Activated CD8-positive, alpha-beta memory T cell treated with anti-CD3 and anti-CD28 coated beads, Interleukin-2, amount 50 U/mL, for 1 hour (primary cell): ENCODE data around the gene PTPRM.

Experiments
- DNase-seq: peaks from one replicate; pipeline ENCODE4 v3.0.0-alpha.2; 2020; ENCODE audit errors: extremely low read depth

The PTPRM gene

DNA sequence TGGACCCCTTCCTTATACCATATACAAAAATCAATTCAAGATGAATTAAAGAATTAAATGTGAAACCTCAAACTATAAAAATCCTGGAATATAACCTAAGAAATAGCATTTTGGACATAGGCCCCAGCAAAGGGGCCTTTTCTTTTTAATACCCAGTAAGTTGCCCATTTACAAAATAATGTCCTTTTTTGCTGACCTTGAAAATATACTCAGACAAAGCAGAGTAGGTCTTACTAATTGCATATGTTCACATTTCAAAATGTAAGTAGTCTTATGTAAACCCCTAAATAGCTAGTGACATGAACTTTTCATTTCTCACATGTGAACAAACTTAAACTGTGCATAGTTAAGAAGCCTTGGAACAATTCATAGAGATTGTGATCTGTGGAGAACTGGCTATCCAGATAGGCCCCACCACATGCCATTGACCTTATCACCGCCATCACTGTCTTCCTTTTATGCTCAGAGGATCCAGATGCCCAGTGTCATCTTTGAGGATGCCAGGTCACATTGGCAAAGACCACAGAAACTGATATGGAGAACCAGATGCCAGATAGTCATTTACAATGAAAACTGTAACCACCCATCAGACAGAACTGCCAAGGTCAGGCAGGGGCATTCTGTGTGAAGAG lies 759.8 kb downstream of the PTPRM start:
- DNase-seq: no peak

DNA sequence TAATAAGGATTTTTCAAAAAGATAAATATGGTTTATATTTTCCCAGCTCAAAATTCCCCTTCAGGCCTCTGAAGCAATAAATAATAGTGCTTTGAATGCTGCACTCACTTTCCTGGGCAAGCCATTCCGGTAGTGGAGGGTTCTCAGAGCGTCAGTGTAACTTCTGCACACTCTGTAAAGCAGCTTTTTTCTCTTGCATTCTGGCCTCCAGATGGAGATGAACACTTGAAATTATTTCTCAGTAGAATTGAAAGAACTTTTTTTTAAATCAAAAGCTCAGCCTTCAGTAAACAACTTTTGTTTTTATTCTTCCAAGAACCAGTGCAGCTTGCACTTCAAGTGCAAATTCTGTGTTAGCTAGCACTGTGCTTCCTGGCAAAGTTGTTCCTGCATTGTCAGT lies 761.0 kb downstream of the PTPRM start:
- no peak for DNase-seq

DNA sequence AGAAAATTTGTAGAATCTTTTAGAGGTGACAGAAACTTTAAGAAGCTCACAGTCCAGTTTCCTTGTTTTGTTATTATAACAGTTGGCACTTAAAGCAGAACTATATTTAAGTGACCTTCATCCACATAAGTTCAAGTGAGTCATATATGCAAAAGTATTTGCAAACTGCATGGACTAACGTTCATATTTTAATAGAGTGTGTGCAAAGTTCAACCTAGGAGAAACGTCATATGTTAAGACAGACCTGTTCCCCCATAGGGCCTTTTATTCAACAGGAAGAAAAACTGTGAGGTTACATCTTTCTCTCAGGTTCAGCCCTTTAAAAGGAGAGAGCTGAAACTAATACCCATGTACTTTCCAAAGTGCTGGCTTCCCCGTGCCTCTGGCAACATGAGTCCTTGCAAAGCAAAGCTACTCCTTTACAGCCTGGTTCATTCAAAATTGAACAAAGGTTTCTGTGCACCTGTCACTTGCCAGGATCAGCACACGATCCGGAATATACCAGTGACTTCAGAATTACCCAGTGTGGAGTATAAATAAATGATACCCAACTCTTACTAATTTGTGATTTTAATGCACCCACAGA lies 762.2 kb downstream of the PTPRM start:
- no peak for DNase-seq

DNA sequence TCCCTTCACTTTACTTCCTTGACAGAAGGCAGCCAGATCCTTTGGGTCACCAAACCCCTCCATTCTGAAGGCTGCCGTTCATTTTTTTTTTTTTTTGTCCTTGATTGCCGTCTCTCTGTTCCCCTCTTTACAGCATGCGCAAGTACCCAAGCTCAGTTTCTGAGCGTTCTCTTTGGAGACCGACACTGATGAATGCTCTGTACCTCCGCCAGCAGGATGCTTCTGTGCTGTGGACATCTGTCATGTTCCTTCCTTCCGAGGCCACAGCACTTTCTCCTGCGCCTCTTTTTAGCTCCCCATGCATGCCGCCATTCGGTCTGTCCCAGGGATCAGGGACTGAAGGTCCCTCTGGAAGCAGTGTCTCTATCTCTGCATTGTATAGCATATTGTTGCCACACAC lies 763.5 kb downstream of the PTPRM start:
- no peak for DNase-seq

DNA sequence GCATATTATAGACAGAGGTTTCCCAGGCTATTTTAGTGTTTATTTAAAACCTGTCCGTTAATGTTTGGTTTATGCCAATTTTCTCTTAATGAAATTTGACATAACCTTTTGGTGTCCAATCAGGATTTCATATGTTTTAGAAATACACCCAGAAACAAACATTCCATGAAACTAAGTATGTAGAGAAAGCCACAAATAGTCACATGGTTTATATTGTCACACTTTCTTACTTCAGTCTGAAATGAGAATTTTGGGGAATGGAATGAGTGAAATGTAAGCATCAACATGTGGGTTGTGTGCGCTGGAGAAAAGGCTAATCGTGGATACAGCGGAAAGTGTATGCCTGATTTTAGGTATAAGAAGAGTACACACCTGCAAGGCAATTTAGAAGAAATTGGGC lies 765.2 kb downstream of the PTPRM start:
- DNase-seq: no peak

DNA sequence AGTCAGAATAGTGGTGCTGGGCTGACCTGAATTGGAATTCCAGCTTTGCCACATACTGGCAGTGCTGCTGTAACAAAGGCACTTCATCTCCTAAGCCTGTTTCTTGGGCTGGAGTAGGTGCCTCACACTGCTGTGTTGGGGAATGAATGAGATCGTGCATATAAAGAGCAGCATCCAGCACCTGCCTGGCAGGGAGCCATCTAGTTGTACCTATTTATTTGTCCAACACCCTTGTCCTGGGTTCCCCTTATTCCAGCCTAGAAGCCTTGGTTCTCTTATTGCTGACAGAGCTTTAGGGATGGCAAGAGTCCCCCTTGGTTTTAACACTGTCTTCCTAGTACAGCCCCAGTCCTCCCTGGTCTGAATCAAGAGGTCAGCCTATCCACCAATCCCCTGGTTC lies 766.8 kb downstream of the PTPRM start:
- no peak for DNase-seq

DNA sequence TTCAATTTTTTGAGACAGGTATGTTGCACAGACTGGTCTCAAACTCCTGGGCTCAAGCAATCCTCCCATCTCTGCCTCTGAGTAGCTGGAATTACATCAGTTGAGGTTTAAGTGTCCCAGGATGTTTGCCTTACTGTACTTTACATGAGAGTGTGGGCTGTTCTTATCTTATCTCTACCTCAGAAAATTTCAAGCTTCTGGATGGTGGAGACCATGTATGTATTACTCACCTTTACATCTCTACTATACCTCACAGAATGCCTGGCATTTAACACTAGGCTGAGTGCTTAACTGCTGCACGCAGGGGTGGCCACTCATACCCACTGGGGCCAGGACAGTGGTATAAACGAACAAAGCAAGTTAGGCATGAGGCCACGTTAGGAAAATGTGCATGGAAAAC lies 770.1 kb downstream of the PTPRM start:
- no peak for DNase-seq

DNA sequence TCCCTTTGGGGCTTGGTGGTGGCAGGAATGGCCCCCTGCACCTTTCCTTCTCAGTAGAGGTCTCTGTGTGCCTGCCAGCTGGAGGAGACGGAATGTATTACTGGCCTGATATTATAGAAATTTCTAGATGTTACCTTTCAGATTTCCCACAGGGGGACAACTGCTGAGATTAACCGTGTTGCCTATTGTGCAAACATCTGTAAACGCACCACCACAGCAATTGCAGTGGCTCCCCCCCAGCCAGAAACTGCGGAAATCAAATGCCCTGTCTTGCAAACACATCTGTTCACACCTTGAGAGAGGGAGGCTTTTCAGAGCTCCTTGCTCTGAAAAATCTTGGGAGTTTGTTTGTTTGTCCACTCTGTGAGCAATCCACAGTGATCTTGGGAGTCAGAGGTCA lies 772.1 kb downstream of the PTPRM start:
- DNase-seq: no peak

DNA sequence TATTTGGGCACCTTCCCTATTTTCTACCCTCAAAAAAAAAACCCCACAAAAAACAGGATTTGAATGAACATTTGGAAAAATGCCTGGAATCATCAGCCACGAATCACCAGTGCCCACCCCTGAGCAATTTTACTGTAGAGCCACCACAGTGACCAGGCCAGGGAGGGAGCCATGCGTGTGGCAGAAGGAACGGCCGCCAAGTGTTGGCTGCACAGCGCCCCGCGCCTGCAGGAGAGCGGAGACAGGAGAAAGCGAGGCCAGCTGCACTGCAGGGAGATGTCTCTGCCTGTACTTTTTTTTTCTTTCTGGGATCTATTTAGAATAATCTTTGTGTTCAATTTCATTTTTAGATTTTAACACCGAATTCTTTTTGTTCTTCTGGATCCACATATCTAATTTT lies 772.8 kb downstream of the PTPRM start:
- DNase-seq: no peak

DNA sequence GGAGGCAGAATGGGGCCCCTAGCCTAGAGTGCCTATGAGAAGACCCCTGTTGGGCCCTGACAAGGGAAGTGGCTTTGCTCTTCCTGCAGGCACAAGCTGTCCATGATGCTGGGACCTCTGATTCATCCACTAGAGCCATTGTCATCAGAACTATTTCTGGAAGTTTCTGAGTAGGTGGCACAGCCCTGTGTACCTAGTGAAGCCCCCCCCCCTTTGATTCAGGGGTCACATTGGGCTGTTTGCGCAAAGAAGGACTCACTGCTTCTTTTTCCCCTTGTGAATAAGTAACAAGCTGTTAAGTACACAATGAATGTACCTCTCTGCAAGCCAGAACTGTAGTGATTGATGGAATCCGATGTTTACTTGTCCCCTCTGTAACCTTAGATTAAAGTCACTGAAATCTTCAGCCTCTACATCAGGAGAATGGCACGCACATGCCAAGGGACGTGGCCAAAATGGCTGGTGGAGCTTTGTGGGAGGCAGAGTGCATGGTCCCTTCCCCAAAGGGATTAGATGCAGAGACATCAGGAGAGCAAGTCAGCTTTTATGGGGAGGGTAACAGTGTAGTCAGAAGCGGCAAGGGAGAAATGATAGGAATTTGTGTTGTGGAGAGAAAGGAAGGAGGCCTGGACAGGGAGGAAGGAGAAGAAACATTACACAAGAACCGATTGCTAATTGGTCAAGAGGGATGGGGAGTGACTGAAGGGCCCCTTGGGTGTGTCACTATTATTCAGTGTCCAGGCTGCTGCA lies 774.5 kb downstream of the PTPRM start:
- no peak for DNase-seq

DNA sequence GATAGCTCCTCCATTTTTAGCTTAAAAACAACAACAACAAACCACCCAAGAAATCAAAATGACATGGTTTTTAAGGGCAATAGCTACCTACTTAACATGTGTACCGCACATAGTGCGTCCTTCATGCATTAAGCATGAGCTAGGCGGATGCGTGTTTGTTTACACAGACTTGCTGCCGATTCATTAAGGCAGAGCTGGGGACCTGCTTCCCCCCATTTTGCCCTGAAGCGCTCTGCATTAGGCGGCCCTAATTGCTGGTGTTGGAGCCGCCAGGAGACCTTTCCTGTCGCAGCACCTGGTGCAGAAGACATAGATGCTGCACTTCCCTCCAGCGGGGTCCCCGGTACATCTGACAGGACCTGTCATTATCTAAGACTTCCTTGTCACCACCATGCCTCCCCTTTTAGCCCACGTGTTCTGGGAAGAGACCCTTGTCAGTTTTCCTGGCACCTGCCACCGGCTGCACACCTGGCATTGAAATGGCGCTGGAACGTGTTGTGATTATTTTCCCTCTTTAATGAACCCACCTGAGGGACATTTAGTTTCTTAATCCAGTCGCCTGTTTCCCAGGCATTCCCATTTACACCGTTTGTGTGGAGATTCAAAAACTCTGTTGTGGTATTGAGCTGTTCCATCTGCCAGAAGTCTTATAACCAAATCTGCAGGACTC lies 781.1 kb downstream of the PTPRM start:
- no peak for DNase-seq

DNA sequence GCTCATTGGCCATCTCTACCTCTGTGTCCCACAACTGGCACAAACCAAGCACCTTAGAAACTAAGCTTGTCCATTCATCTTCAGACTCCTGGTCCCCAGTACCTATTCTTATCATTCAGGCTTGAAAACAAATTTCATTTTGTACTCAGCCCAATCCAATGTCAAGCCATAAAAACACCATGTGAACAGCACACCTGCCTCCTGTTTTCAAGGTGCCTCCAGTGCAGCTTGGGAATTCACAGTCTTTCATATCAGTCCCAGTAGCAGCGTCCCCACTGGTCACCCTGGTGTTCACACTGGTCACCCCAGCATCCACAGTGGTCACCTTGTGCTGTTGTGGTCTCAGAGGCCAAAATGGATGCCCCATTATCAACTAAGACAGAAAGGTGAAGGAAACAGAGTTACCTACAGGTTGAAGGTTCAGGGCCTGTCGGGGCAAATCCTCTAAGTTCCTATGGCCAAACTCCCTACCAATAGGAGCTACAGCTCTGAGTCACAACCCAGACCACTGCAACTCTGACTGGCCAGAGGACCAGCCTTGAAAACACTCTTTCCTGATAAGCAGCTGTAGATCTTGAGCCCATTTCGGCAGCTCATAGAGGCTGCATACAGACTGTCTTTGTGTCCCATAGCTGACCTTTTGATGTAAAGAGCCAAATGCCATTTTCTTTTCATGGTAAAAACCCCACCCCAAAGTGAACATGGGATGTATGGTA lies 782.6 kb downstream of the PTPRM start:
- DNase-seq: no peak

DNA sequence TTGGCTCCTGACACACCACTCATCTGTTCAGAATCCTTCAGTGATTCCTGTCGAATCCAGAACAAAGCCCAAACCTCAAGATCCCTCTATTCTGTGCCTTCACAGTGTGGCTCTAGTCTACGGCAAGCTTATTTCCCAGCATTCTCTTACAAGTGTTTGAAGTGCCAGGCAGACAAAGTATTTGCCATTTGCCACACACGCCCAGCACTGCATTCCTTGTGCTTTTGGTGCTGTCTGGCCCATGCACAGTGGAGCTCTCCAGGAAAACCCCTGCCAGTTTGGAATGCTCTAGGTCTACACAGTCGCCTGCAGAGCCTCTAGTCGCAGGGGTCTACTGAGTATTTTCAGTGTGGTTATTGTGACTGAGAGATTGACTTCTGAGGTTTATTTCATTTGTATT lies 783.5 kb downstream of the PTPRM start:
- no peak for DNase-seq

DNA sequence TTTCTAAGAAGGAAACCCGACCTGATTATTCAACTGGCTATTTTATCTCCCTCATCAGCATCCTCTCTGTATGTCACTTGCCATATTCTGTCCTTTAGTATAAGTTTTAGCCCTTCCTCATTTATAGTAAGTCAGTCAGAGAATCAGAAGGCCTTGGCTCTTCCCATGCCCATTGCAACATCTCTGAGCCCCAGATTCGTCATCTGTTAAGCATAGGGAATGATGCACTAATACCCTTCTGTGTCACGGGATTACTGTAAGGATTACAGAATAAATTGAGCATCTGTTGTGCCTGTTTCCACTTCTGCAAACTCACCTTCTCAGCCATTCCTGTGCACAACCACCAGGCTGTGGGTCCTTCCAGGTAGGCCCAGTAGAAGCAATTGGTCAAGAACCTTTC lies 784.0 kb downstream of the PTPRM start:
- DNase-seq: no peak

DNA sequence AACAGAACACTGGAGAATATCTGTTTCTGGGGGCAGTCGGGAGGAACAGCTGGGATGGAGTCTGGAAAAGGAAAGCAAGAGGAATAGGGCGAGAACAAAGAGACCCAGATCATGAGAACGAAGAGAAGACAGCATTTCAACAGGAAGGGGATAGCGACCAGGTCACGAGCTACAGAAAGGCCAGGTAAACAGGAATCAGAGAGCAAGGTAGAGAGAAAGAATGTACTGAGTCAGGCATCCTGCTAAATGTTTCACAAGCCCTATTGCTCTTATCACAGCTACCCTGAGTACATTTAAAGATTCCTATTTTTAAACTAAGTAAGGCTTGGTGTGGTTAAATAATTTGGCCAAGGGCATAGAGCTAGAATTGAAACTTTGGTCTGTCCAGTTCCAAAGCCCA lies 787.2 kb downstream of the PTPRM start:
- DNase-seq: no peak

DNA sequence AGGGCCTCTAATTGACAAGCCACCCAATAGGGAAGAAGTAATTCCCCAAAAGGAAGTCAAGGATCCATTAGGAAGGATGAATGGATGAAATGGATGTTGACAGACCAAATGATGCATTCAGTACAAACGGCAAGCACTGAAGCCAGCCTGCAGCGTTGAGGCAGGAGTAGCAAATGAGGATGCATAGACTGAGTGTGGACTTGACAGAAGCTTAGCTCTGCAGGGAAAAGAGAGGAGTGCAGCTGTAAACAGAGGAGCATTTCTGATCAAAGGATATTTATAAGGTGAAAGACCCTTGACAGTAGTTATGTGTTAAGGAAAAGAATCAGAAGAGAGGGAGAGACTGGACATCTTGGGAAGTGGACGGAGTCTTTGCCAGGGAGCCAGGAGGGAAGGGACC lies 788.9 kb downstream of the PTPRM start:
- DNase-seq: no peak

DNA sequence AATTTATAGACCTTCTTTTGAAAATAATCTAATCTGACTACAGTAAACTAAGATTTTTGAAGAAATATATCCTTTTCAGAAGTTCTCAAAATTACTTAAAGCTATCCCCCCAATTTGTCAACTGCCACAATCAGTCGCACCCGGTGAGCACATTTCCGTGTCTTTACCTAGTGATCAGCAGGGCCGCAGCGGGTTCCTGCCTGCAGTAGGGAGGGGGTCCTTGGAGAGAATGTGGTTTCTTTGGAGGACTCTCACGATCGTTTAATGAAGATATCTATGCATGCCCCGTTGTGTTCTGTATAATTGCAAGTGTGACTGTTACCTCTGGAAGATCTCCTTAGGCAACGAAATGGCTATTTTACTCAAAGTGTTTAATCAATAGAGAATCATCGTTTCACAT lies 790.2 kb downstream of the PTPRM start:
- DNase-seq: no peak

DNA sequence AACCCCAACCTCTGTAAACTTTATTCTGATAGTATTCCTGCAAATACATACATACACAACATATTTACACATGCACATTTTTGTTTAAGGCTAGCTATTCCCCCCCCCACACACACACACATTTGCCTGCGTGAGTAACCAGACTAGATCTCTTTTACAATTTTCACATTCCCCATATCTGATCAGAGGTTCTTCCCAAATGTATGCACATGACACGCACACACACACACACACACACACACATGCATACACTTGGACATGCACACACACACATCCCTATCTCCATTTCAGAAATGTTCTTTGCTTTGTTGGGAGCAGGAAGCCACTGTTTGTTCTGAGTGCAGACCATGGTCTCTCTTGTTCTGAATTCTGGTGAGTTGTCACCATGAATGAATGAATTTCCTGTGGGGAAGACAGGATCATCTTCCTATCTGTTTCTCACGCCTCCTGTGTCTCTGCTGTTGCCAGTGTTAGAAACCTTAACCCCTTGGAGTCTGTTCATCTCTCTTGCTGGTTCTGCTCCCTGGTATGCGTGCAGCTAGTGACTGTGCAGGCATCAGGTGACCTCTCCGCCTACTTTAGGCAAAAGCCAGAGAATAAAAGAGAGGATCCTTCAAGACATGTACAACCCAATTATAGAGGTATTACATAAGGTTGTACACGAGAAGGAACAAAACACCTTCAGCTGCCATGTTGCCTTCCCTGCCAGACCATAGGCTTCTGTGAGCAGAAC lies 791.1 kb downstream of the PTPRM start:
- no peak for DNase-seq

DNA sequence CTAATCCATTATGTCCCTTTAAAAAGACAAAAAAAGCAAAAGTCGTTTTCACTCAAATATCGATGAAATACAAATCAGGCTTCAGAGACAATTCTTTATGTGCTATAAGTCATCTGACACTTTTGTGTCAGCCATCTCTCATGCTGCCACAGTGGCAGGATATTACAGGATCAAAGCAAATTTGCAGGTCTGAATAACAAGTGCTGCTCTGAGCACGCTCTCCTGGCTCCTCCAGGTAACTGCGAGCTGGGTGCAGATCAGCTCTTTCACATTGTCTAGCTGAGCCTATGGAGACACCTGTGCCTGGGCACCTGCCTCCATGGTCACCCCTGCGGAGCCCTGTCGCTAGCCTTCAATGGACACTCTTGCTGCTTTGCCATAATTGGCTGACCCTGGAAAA lies 792.0 kb downstream of the PTPRM start:
- no peak for DNase-seq

DNA sequence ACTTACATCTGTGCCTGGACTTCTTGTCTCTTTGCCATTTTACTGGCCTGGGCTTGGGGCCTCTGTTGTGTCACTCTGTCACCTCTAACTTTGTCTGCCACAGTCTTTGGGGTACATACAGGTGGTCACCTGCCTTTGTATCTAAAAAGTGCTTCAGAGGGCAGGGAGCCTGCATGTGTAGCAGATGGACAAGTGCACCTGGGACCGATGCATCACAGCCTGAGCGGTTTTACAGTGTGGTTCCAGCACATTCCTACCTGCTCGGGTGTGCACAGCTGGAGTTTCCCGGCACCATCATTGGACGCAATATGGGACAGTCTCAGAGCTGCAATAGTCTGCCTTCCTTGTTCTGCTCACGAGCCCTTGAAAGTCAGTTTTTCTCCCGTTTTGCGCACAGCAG lies 792.4 kb downstream of the PTPRM start:
- no peak for DNase-seq

DNA sequence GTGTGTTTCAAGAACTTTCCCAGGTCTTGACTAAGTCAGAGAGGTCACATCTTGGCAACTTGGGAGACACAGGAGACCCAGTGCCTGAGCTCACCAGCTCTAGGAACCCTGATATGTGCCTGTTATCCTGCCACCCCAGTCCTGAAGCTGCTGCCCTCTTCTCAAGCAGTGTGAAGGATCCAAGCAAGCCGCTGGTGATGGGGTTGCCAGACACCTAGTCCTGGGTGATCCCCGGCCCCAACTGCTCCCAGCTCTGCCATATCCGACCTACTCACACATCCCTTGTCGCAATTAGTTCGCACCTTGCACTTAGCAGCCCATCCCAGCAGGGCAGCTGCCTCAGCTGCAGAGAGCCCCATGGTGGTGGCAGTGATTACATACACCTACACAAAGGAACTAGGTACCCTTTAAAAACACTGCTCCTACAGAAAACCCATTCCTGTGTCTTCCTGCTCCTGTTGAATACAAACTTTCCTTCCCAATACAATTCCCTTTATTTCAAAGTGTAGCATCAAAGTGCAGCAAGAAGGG lies 794.9 kb downstream of the PTPRM start:
- DNase-seq: no peak
